Aorta (tissue), 5 donors: ENCODE results near the gene TCHHL1. TPM values are rescaled to one million over a fixed set of nuclear protein-coding genes. Genes with fewer than 3 reads are reported as not detected.
A peak's percentile ranks its signal among the peaks of the same experiment; 100 is the strongest.
"Not testable (repeated sequence)": the region's sequence is repeated elsewhere in the genome, so short reads cannot be mapped to it uniquely, and the experiment has no call there.

ENCODE experiments used
- ATAC-seq: fragments of 200-7000 bp; cut with Tn5 transposase; one replicate; pipeline ENCODE4 v1.9.1; 2022; ENCODE audit warnings: moderate library complexity; ENCODE audit not compliant: low FRiP score
- DNase-seq, 2 donors: peaks; one replicate each; pipeline ENCODE4 v3.0.0-alpha.2; 2020
- H3K27ac ChIP-seq, 2 donors: one replicate each; pipeline ENCODE4 v1.5.1; 2013; ENCODE audit warnings: low read length in 2 of 2, mild to moderate bottlenecking in 2 of 2, moderate library complexity in 2 of 2, control low read depth in 1 of 2, inconsistent platforms in 1 of 2, low read depth in 1 of 2
- H3K27me3 ChIP-seq, 2 donors: one replicate each; pipeline ENCODE4 v1.6.1; 2013; ENCODE audit warnings: control low read depth in 1 of 2, low read length in 1 of 2, mild to moderate bottlenecking in 1 of 2, moderate library complexity in 1 of 2; ENCODE audit not compliant: insufficient read depth in 2 of 2, control insufficient read depth in 1 of 2
- H3K36me3 ChIP-seq, 2 donors: one replicate each; pipeline ENCODE4 v1.6.1; 2013; ENCODE audit warnings: control low read depth in 1 of 2, low read length in 1 of 2, mild to moderate bottlenecking in 1 of 2; ENCODE audit not compliant: insufficient read depth in 2 of 2, control insufficient read depth in 1 of 2
- H3K4me1 ChIP-seq, 2 donors: one replicate each; pipeline ENCODE4 v1.6.1; 2013; ENCODE audit warnings: low read length in 2 of 2, control low read depth in 1 of 2, mild to moderate bottlenecking in 1 of 2, moderate library complexity in 1 of 2; ENCODE audit not compliant: insufficient read depth in 2 of 2, control insufficient read depth in 1 of 2
- H3K4me3 ChIP-seq, 2 donors: one replicate each; pipeline ENCODE4 v1.5.1; 2013; ENCODE audit warnings: low read length in 2 of 2, control low read depth in 1 of 2, mild to moderate bottlenecking in 1 of 2
- H3K9me3 ChIP-seq: one replicate; pipeline ENCODE4 v1.6.1; 2013; ENCODE audit warnings: mild to moderate bottlenecking, low read length; ENCODE audit not compliant: control insufficient read depth
- WGBS, 2 donors: extraction: QIAGEN DNeasy Blood & Tissue Kit; methylation state at CpG; one replicate each; pipeline ENCODE4 v1.1.7; 2013; 5-methylcytosine and 5-hydroxymethylcytosine counted together
- intact Hi-C, 2 donors: fragments of 100-400 bp; cut with DNase I; formaldehyde crosslinking; loops; one replicate each; pipeline versions ENCODE4 v1.14.2 to v1.15.0; 2022
- polyA plus RNA-seq, 2 donors: library from polyadenylated mRNA; stranded (reverse); fragments of 200-250 nt; gene quantifications; one replicate each; pipeline ENCODE4 v1.2.3, GENCODE V29; 2013
- total RNA-seq, 2 donors: library from RNA; stranded (reverse); fragmentation: NEBNext Ultra II Directional; extraction: Animal tissue kit (Norgen Biotek cat#: 25700); gene quantifications; one replicate each; pipeline ENCODE4 v1.2.1, GENCODE V29; 2021
- donor health status: healthy with polysubstance abuse.
- donor health status: Bipolar disorder and iron deficiency.
- donor health status: DM: no; HTN: no; CAD: no.
- donor health status: DM: no; HTN: no; CAD: no.
- donor health status: DM: yes; HTN: yes; CAD: no.

TCHHL1 gene
- total and polyA plus RNA-seq, 4 donors = not detected

DNA sequence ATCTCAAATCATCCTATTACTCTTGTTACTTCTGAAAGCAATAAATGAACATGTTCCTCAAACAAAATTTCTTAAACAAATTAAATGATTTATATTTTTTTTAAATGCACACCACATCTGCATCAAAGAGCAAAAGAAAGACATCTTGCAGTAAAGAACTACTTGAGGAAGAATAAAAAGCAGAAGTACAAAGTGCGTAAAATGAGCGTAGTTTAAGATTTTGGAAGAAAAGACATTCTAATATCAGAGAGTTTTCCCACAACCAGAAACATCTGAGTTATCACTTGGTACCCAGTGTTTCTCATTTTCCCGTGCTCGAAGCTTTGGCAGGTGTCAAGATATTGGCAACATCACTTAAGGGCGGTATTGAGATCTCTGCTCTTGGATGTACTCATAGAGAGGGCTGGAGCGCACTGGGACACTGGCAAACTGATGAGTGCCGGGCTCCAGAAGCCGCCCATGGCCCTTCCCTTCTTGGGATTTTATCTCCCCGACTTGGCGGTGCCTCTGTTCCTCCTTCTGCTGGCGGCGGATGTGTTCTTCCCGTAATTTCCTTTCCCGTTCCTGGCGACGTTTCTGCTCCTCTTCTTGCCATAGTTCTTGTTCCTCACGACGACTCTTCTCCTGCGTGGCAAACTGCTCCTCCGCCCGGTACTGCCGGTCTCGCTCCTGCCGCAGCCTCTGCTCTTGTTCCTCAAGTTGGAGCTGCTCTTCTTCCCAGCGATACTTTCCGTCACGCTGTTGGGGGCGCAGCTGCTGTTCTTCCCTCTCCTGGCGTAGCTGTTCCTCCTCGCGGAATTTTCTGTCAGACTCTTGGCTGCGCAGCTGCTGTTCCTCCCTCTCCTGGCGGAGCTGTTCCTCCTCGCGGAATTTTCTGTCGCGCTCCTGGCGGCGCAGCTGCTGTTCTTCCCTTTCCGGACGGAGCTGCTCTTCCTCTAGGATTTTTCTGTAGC, 18.4 kb upstream of the TCHHL1 start:
- peaks cover 0 to 3% of the 10 kb centered on the region in 2 donors for H3K27me3 ChIP-seq
- ATAC-seq (no peak), DNase-seq (peak in 1 of 2 donors; percentile 40)
- 19% methylated on average over 41 of the region's 41 CpGs for WGBS, 2 donors
- intact Hi-C loops = no loop called here
- no peak overlapping the region for H3K27ac ChIP-seq
- H3K36me3 ChIP-seq = no peaks in the 10 kb centered on the region
- no peaks in the 10 kb centered on the region for H3K4me1 ChIP-seq
- peaks cover 8% of the 10 kb centered on the region for H3K9me3 ChIP-seq
- no peak overlapping the region for H3K4me3 ChIP-seq

GRCh38 chr1:152104854-152105253, 16.0 kb upstream of the TCHHL1 start:
- Histone ChIP-seq H3K9me3 (peaks cover 8% of the 10 kb centered on the region), H3K27ac (no peak overlapping the region), H3K36me3 (no peaks in the 10 kb centered on the region), H3K4me3 (no peak overlapping the region), H3K27me3 (peaks cover 0 to 3% of the 10 kb centered on the region in 2 donors), H3K4me1 (no peaks in the 10 kb centered on the region)
- 42 to 47% methylated on average over 2 of the region's 2 CpGs for WGBS, 2 donors
- intact Hi-C loops = no loop called here
- ATAC-seq (no peak), DNase-seq (no peak)

DNA sequence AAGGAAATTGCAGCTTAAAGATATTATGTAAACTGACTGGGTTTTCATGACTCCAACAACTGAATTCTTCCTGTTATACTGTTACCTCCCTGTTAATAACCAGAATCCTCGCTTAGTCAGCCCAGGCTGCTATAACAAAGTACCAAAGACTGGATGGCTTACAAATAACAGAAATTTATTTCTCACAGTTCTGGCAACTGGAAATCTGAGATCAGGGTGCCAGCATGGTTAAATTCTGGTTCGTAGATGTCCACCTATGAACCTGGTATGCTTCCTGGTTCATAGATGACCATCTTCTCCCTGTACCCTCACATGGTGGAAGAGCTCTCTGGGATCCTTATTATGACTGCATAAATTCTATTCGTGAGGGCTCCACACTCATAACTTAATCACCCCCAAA, 8.1 kb upstream of the TCHHL1 start:
- ATAC-seq (no peak), DNase-seq (no peak)
- Histone ChIP-seq H3K4me3 (no peak overlapping the region), H3K27ac (no peak overlapping the region), H3K27me3 (peaks cover 0 to 3% of the 10 kb centered on the region in 2 donors), H3K9me3 (peaks cover 5% of the 10 kb centered on the region), H3K4me1 (no peaks in the 10 kb centered on the region), H3K36me3 (no peaks in the 10 kb centered on the region)
- intact Hi-C loops = no loop called here
- WGBS, 2 donors = 60 to 62% methylated on average over 3 of the region's 3 CpGs

GRCh38 chr1:152086760-152087159, 2.1 kb downstream of the TCHHL1 start:
- Histone ChIP-seq H3K36me3 (no peaks in the 10 kb centered on the region), H3K4me1 (no peaks in the 10 kb centered on the region), H3K9me3 (no peaks in the 10 kb centered on the region), H3K4me3 (no peak overlapping the region), H3K27ac (no peak overlapping the region), H3K27me3 (no peaks in the 10 kb centered on the region)
- DNase-seq = no peak
- intact Hi-C loops = no loop called here
- ATAC-seq = no peak

GRCh38 chr1:152084853-152085252, 4.0 kb downstream of the TCHHL1 start:
- 25 to 27% methylated on average over 1 of the region's 1 CpG for WGBS, 2 donors

GRCh38 chr1:152081026-152081425, 7.8 kb downstream of the TCHHL1 start:
- H3K27ac ChIP-seq, intact Hi-C loops, ATAC-seq, DNase-seq, H3K27me3 ChIP-seq, H3K36me3 ChIP-seq, H3K4me1 ChIP-seq, H3K9me3 ChIP-seq, H3K4me3 ChIP-seq: not testable (repeated sequence)
- 90% methylated on average over 14 to 17 of the region's 17 CpGs for WGBS, 2 donors

More at GRCh38 chr1:152084853-152085252, 4.0 kb downstream of the TCHHL1 start:
- H3K4me3 ChIP-seq = no peak overlapping the region
- ATAC-seq (no peak), DNase-seq (no peak)
- no peaks in the 10 kb centered on the region for H3K9me3 ChIP-seq
- H3K4me1 ChIP-seq = no peaks in the 10 kb centered on the region
- no peaks in the 10 kb centered on the region for H3K27me3 ChIP-seq
- no peaks in the 10 kb centered on the region for H3K36me3 ChIP-seq
- intact Hi-C loops = no loop called here
- H3K27ac ChIP-seq = no peak overlapping the region

DNA sequence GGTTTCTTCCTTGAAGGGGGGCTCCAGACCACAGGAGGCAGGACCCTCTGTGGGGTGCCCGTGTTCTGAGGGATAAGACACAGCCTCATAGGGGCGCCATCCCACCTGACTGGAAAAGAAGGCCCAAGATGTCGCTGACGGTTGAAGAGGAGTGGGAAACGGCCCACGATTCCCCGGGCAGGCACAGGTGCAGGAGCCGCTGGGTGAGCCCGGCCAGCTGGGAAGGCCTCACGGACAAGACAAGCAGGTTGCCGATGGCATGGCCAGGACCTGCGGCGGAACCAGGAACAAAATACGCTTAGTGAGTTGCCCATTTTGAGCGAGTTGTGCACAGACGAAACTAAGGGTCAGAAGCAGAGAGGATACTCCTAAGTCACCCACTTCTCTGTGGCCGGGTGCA, 8.4 kb downstream of the TCHHL1 start:
- intact Hi-C loops = not testable (repeated sequence)
- WGBS, 2 donors = 85 to 89% methylated on average over 17 of the region's 17 CpGs

GRCh38 chr1:152078831-152079441, 9.9 kb downstream of the TCHHL1 start:
- H3K4me1 ChIP-seq = no peaks in the 10 kb centered on the region
- H3K9me3 ChIP-seq = no peaks in the 10 kb centered on the region
- WGBS, 2 donors = 88 to 89% methylated on average over 21 to 24 of the region's 24 CpGs
- no peak for ATAC-seq
- DNase-seq = no peak
- H3K27me3 ChIP-seq = no peaks in the 10 kb centered on the region
- no peak overlapping the region for H3K4me3 ChIP-seq
- intact Hi-C loops = no loop called here
- no peaks in the 10 kb centered on the region for H3K36me3 ChIP-seq
- no peak overlapping the region for H3K27ac ChIP-seq

More for the DNA sequence above, 8.4 kb downstream of the TCHHL1 start:
- H3K27ac ChIP-seq, H3K36me3 ChIP-seq, H3K9me3 ChIP-seq, H3K4me3 ChIP-seq, H3K27me3 ChIP-seq, ATAC-seq, H3K4me1 ChIP-seq, DNase-seq: not testable (repeated sequence)

GRCh38 chr1:152072311-152072710, 16.6 kb downstream of the TCHHL1 start:
- WGBS, 2 donors = 71 to 75% methylated on average over 3 of the region's 3 CpGs
- no peaks in the 10 kb centered on the region for H3K36me3 ChIP-seq
- intact Hi-C loops = no loop called here
- H3K4me3 ChIP-seq = no peak overlapping the region
- peaks cover 2% of the 10 kb centered on the region for H3K9me3 ChIP-seq
- no peak overlapping the region for H3K27ac ChIP-seq
- no peak for DNase-seq
- ATAC-seq = no peak
- no peaks in the 10 kb centered on the region for H3K4me1 ChIP-seq
- peaks cover 0 to 2% of the 10 kb centered on the region in 2 donors for H3K27me3 ChIP-seq
